ENCODE data around the gene NUP188. TPM values are rescaled to one million over a fixed set of nuclear protein-coding genes. Genes with fewer than 3 reads are reported as not detected.

Gene NUP188
- total RNA-seq, 1 experiment from 2014 or later, result 98.9 TPM

DNA sequence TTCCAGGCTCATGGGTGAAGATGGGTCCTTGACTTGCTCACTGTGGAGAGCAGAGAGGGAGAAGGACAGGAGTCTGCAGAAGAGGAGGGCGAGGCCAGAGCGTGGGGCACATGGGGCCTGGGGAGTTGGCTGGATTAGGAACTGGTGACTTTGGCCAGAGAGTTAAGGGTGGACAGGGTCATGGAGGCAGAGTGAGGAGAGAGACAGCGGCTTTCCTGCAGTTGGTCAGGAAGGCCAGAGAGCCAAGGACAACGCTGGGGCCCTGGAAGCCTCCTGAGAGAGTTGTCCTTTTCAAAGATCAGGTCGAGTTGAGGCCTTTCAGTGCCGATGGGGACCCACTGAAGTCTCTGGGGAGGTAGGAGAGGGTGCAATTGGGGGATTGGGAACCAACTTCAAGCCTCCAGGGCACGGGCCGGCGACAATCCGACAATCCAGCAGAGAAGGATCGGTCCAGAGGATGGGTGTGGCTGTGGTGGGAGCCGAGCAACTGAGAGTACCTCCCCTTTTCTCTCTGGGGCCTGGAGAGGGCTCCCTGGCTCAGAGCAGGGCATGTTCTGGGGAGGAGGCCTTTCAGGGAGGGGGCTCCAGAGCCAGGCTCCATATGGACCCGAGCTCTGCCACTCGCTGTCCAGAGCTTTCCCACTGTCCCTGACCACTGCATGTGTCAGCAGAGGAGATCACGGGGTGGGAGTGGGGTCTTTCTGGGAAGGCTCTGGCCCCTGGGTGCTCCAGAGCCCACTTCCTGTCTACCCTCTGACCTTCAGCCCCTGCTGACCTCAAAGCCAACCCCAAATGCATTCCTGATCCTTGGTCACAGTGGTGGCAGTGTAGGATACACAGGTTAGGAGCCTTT lies 34.2 kb upstream of the NUP188 start (continued):
- TF ChIP-seq, protein P1, sequence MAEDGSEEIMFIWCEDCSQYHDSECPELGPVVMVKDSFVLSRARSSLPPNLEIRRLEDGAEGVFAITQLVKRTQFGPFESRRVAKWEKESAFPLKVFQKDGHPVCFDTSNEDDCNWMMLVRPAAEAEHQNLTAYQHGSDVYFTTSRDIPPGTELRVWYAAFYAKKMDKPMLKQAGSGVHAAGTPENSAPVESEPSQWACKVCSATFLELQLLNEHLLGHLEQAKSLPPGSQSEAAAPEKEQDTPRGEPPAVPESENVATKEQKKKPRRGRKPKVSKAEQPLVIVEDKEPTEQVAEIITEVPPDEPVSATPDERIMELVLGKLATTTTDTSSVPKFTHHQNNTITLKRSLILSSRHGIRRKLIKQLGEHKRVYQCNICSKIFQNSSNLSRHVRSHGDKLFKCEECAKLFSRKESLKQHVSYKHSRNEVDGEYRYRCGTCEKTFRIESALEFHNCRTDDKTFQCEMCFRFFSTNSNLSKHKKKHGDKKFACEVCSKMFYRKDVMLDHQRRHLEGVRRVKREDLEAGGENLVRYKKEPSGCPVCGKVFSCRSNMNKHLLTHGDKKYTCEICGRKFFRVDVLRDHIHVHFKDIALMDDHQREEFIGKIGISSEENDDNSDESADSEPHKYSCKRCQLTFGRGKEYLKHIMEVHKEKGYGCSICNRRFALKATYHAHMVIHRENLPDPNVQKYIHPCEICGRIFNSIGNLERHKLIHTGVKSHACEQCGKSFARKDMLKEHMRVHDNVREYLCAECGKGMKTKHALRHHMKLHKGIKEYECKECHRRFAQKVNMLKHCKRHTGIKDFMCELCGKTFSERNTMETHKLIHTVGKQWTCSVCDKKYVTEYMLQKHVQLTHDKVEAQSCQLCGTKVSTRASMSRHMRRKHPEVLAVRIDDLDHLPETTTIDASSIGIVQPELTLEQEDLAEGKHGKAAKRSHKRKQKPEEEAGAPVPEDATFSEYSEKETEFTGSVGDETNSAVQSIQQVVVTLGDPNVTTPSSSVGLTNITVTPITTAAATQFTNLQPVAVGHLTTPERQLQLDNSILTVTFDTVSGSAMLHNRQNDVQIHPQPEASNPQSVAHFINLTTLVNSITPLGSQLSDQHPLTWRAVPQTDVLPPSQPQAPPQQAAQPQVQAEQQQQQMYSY (CRISPR knock-in tag; IDR thresholded peaks at IDR 0.05), result no peak

DNA sequence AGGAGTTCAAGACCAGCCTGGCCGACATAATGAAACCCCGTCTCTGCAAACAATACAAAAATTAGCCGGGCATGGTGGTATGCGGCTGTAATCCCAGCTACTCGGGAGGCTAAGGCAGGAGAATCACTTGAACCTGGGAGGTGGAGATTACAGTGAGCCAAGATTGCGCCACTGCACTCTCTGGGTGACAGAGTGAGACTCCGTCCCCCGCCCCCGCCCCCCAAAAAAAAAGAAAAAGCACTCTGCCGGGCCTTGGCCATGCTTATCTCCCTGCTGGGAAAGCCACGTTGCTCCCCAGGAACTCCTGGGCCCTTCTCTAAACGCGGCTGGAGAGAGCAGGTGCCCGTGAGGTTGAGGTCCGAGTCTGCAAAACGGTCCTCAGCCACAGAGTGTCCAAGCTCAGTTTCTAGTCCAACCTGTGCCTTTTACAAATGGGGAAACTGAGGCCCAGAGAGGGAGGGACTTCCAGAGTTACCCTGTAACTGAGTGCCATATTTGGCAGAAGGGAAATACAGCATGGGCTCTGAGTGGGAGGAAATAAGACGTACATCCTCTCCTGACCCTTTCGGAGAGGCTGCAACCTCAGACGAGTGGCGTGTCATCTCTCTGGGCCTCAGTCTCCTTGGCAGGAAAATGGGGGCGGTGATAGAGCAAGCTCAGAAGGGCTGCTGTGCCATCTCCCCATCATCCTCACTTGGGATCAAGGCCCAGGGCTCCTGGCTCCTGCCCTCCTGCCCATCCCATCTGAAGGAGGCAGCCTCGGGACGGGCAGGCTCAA lies 33.3 kb upstream of the NUP188 start:
- DNase-seq (ENCODE audit: low spot score) (no peak), ATAC-seq (no peak)
- POLR2A ChIA-PET, result no interaction called here
- Mint-ChIP-seq H3K36me3 (peaks cover 39% of the 10 kb centered on the region), H3K9me3 (no peaks in the 10 kb centered on the region), H3K27me3 (ENCODE audit: low read depth) (no peaks in the 10 kb centered on the region; the same call in 1 of the 2 replicates), H3K4me3 (no peak overlapping the region), H3K4me1 (peaks cover 24% of the 10 kb centered on the region), H3K27ac (no peak overlapping the region)
- CTCF ChIA-PET, result interaction anchor here (1.6 kb wide), 1 partner anchor 13 kb away, joined by 6 read pairs; no protein-coding TSS in a partner anchor
- TF ChIP-seq, protein P2, sequence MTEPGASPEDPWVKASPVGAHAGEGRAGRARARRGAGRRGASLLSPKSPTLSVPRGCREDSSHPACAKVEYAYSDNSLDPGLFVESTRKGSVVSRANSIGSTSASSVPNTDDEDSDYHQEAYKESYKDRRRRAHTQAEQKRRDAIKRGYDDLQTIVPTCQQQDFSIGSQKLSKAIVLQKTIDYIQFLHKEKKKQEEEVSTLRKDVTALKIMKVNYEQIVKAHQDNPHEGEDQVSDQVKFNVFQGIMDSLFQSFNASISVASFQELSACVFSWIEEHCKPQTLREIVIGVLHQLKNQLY (CRISPR knock-in tag; IDR thresholded peaks at IDR 0.05), result no peak
- TF ChIP-seq, protein P3, sequence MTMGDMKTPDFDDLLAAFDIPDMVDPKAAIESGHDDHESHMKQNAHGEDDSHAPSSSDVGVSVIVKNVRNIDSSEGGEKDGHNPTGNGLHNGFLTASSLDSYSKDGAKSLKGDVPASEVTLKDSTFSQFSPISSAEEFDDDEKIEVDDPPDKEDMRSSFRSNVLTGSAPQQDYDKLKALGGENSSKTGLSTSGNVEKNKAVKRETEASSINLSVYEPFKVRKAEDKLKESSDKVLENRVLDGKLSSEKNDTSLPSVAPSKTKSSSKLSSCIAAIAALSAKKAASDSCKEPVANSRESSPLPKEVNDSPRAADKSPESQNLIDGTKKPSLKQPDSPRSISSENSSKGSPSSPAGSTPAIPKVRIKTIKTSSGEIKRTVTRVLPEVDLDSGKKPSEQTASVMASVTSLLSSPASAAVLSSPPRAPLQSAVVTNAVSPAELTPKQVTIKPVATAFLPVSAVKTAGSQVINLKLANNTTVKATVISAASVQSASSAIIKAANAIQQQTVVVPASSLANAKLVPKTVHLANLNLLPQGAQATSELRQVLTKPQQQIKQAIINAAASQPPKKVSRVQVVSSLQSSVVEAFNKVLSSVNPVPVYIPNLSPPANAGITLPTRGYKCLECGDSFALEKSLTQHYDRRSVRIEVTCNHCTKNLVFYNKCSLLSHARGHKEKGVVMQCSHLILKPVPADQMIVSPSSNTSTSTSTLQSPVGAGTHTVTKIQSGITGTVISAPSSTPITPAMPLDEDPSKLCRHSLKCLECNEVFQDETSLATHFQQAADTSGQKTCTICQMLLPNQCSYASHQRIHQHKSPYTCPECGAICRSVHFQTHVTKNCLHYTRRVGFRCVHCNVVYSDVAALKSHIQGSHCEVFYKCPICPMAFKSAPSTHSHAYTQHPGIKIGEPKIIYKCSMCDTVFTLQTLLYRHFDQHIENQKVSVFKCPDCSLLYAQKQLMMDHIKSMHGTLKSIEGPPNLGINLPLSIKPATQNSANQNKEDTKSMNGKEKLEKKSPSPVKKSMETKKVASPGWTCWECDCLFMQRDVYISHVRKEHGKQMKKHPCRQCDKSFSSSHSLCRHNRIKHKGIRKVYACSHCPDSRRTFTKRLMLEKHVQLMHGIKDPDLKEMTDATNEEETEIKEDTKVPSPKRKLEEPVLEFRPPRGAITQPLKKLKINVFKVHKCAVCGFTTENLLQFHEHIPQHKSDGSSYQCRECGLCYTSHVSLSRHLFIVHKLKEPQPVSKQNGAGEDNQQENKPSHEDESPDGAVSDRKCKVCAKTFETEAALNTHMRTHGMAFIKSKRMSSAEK (CRISPR knock-in tag; IDR thresholded peaks at IDR 0.05; ENCODE audit: borderline replicate concordance), result no peak
- TF ChIP-seq, protein P4, sequence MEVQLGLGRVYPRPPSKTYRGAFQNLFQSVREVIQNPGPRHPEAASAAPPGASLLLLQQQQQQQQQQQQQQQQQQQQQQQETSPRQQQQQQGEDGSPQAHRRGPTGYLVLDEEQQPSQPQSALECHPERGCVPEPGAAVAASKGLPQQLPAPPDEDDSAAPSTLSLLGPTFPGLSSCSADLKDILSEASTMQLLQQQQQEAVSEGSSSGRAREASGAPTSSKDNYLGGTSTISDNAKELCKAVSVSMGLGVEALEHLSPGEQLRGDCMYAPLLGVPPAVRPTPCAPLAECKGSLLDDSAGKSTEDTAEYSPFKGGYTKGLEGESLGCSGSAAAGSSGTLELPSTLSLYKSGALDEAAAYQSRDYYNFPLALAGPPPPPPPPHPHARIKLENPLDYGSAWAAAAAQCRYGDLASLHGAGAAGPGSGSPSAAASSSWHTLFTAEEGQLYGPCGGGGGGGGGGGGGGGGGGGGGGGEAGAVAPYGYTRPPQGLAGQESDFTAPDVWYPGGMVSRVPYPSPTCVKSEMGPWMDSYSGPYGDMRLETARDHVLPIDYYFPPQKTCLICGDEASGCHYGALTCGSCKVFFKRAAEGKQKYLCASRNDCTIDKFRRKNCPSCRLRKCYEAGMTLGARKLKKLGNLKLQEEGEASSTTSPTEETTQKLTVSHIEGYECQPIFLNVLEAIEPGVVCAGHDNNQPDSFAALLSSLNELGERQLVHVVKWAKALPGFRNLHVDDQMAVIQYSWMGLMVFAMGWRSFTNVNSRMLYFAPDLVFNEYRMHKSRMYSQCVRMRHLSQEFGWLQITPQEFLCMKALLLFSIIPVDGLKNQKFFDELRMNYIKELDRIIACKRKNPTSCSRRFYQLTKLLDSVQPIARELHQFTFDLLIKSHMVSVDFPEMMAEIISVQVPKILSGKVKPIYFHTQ (CRISPR knock-in tag; IDR thresholded peaks at IDR 0.05), result no peak
- TF ChIP-seq ZNF121 (CRISPR knock-in tag; IDR thresholded peaks at IDR 0.05), result no peak
- TF ChIP-seq TEAD4 (CRISPR knock-in tag; IDR thresholded peaks at IDR 0.05), result no peak
- TF ChIP-seq, protein P5, sequence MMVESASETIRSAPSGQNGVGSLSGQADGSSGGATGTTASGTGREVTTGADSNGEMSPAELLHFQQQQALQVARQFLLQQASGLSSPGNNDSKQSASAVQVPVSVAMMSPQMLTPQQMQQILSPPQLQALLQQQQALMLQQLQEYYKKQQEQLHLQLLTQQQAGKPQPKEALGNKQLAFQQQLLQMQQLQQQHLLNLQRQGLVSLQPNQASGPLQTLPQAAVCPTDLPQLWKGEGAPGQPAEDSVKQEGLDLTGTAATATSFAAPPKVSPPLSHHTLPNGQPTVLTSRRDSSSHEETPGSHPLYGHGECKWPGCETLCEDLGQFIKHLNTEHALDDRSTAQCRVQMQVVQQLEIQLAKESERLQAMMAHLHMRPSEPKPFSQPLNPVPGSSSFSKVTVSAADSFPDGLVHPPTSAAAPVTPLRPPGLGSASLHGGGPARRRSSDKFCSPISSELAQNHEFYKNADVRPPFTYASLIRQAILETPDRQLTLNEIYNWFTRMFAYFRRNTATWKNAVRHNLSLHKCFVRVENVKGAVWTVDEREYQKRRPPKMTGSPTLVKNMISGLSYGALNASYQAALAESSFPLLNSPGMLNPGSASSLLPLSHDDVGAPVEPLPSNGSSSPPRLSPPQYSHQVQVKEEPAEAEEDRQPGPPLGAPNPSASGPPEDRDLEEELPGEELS (CRISPR knock-in tag; IDR thresholded peaks at IDR 0.05), result no peak
- TF ChIP-seq, protein P6, sequence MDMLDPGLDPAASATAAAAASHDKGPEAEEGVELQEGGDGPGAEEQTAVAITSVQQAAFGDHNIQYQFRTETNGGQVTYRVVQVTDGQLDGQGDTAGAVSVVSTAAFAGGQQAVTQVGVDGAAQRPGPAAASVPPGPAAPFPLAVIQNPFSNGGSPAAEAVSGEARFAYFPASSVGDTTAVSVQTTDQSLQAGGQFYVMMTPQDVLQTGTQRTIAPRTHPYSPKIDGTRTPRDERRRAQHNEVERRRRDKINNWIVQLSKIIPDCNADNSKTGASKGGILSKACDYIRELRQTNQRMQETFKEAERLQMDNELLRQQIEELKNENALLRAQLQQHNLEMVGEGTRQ (CRISPR knock-in tag; IDR thresholded peaks at IDR 0.05), result no peak
- TF ChIP-seq, protein P7, sequence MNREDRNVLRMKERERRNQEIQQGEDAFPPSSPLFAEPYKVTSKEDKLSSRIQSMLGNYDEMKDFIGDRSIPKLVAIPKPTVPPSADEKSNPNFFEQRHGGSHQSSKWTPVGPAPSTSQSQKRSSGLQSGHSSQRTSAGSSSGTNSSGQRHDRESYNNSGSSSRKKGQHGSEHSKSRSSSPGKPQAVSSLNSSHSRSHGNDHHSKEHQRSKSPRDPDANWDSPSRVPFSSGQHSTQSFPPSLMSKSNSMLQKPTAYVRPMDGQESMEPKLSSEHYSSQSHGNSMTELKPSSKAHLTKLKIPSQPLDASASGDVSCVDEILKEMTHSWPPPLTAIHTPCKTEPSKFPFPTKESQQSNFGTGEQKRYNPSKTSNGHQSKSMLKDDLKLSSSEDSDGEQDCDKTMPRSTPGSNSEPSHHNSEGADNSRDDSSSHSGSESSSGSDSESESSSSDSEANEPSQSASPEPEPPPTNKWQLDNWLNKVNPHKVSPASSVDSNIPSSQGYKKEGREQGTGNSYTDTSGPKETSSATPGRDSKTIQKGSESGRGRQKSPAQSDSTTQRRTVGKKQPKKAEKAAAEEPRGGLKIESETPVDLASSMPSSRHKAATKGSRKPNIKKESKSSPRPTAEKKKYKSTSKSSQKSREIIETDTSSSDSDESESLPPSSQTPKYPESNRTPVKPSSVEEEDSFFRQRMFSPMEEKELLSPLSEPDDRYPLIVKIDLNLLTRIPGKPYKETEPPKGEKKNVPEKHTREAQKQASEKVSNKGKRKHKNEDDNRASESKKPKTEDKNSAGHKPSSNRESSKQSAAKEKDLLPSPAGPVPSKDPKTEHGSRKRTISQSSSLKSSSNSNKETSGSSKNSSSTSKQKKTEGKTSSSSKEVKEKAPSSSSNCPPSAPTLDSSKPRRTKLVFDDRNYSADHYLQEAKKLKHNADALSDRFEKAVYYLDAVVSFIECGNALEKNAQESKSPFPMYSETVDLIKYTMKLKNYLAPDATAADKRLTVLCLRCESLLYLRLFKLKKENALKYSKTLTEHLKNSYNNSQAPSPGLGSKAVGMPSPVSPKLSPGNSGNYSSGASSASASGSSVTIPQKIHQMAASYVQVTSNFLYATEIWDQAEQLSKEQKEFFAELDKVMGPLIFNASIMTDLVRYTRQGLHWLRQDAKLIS (CRISPR knock-in tag; IDR thresholded peaks at IDR 0.05; ENCODE audit: borderline replicate concordance), result no peak
- no peak for TF ChIP-seq JAZF1 (CRISPR knock-in tag; IDR thresholded peaks at IDR 0.05)
- TF ChIP-seq, protein P8, sequence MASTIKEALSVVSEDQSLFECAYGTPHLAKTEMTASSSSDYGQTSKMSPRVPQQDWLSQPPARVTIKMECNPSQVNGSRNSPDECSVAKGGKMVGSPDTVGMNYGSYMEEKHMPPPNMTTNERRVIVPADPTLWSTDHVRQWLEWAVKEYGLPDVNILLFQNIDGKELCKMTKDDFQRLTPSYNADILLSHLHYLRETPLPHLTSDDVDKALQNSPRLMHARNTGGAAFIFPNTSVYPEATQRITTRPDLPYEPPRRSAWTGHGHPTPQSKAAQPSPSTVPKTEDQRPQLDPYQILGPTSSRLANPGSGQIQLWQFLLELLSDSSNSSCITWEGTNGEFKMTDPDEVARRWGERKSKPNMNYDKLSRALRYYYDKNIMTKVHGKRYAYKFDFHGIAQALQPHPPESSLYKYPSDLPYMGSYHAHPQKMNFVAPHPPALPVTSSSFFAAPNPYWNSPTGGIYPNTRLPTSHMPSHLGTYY (CRISPR knock-in tag; IDR thresholded peaks at IDR 0.05), result no peak
- no peak for TF ChIP-seq NR3C1 (CRISPR knock-in tag; conservative IDR thresholded peaks at IDR 0.05; ENCODE audit: low read depth)

Data from WTC11 (cell line).